H1 (cell line): ENCODE measurements around the gene STRN4. TPM values are rescaled to one million over a fixed set of nuclear protein-coding genes. Genes with fewer than 3 reads are reported as not detected.
A peak's percentile ranks its signal among the peaks of the same experiment; 100 is the strongest.

Experiments
- CTCF ChIA-PET: fragments of 300-600 bp; sonication (Branson Sonifier 250); formaldehyde crosslinking; loops from one replicate; lab custom pipeline; 2021; ENCODE audit not compliant: partially characterized antibody; lab: Charles Lee
- POLR2A ChIA-PET: fragments of 300-600 bp; sonication (Branson Sonifier 250); formaldehyde crosslinking; loops from one replicate; lab custom pipeline; 2021; ENCODE audit warnings: inconsistent platforms; ENCODE audit not compliant: partially characterized antibody; lab: Charles Lee
- DNase-seq, 2 experiments: peaks; one replicate each; pipeline versions ENCODE4 v3.0.0 to v3.0.0-alpha.2; 2010 to 2022; ENCODE audit warnings: low spot score in 2 of 2, low read depth in 1 of 2, mixed read lengths in 1 of 2
- FAIRE-seq: peaks from 2 replicates; lab custom pipeline; 2011; peaks lifted over from hg19 to GRCh38; lab: Jason Lieb, UNC
- H2AFZ ChIP-seq: 2 replicates; pipeline ENCODE4 v1.8.1; 2012; ENCODE audit warnings: low read length, inconsistent platforms
- H2AK5ac ChIP-seq: 2 replicates; pipeline ENCODE4 v1.6.1; 2013; ENCODE audit warnings: low read depth, low read length
- H2BK120ac ChIP-seq: replicated peaks from 2 replicates; pipeline ENCODE3; 2013; ENCODE audit warnings: low read depth, low read length, inconsistent platforms
- H2BK12ac ChIP-seq: 2 replicates; pipeline ENCODE4 v1.6.1; 2013; ENCODE audit warnings: low read depth, low read length
- H2BK15ac ChIP-seq: 2 replicates; pipeline ENCODE4 v1.6.1; 2013; ENCODE audit warnings: low read length
- H2BK20ac ChIP-seq: 2 replicates; pipeline ENCODE4 v1.6.1; 2013; ENCODE audit warnings: low read length
- H2BK5ac ChIP-seq: 2 replicates; pipeline ENCODE4 v1.6.1; 2013; ENCODE audit warnings: low read depth, low read length
- H3K14ac ChIP-seq: 2 replicates; pipeline ENCODE4 v1.6.1; 2013; ENCODE audit warnings: inconsistent platforms; ENCODE audit not compliant: insufficient read length
- H3K18ac ChIP-seq: 2 replicates; pipeline ENCODE4 v1.6.1; 2013; ENCODE audit warnings: low read length; ENCODE audit errors: extremely low read depth
- H3K23ac ChIP-seq: 2 replicates; pipeline ENCODE4 v1.6.1; 2013; ENCODE audit warnings: inconsistent platforms; ENCODE audit not compliant: insufficient read length
- H3K23me2 ChIP-seq: 2 replicates; pipeline ENCODE4 v1.6.1; 2013; ENCODE audit warnings: low read depth, low read length
- H3K27ac ChIP-seq: 2 replicates; pipeline ENCODE4 v1.6.1; 2011; ENCODE audit warnings: low read depth, low read length, inconsistent platforms
- H3K27me3 ChIP-seq, 4 experiments: replicated peaks in 1 of 4; 1 replicate in 1 of 4; 2 replicates in 3 of 4; pipeline versions ENCODE4 v1.6.1 to v1.8.1; 2011 to 2013; ENCODE audit warnings: low read length in 3 of 4, mild to moderate bottlenecking in 3 of 4, inconsistent platforms in 2 of 4, mixed read lengths in 2 of 4, moderate library complexity in 1 of 4; ENCODE audit not compliant: control insufficient read depth in 3 of 4, insufficient read depth in 3 of 4; ENCODE audit errors: extremely low read depth in 1 of 4
- H3K36me3 ChIP-seq, 4 experiments: 2 replicates each; pipeline versions ENCODE4 v1.6.1 to v1.8.1; 2011 to 2013; ENCODE audit warnings: mild to moderate bottlenecking in 4 of 4, low read length in 3 of 4, moderate library complexity in 2 of 4, control low read depth in 1 of 4, inconsistent platforms in 1 of 4; ENCODE audit not compliant: insufficient read depth in 4 of 4, control insufficient read depth in 2 of 4
- H3K4ac ChIP-seq: replicated peaks from 2 replicates; pipeline ENCODE3; 2013; ENCODE audit warnings: low read length, low read depth, mixed read lengths, inconsistent platforms; ENCODE audit not compliant: insufficient read length
- H3K4me1 ChIP-seq, 4 experiments: replicated peaks in 1 of 4; 1 replicate in 1 of 4; 2 replicates in 3 of 4; pipeline versions ENCODE4 v1.6.1 to v1.8.1; 2011 to 2013; ENCODE audit warnings: low read length in 3 of 4, inconsistent platforms in 2 of 4, mixed read lengths in 1 of 4; ENCODE audit not compliant: insufficient read depth in 4 of 4, control insufficient read depth in 3 of 4
- H3K4me2 ChIP-seq, 2 experiments: 2 replicates each; pipeline versions ENCODE4 v1.6.1 to v1.8.1; 2011 to 2013; ENCODE audit warnings: low read depth in 2 of 2, low read length in 2 of 2, control low read depth in 1 of 2, inconsistent platforms in 1 of 2, mild to moderate bottlenecking in 1 of 2; ENCODE audit not compliant: insufficient read depth in 1 of 2
- H3K4me3 ChIP-seq, 4 experiments: fragments of 200-600, 300-600 bp in 1 of 4; sonication (generic), shearing (Covaris generic), sonication (Bioruptor Twin) in 1 of 4; 2 replicates each; pipeline versions ENCODE4 v1.5.1 to v1.8.1; 2011 to 2016; ENCODE audit warnings: low read length in 4 of 4, low read depth in 3 of 4, control low read depth in 2 of 4, inconsistent platforms in 2 of 4, mild to moderate bottlenecking in 2 of 4, mixed read lengths in 1 of 4, moderate library complexity in 1 of 4; ENCODE audit not compliant: insufficient read depth in 2 of 4; ENCODE audit errors: extremely low read depth in 1 of 4
- H3K56ac ChIP-seq: replicated peaks from 2 replicates; pipeline ENCODE3; 2013; ENCODE audit warnings: low read depth, mild to moderate bottlenecking, mixed read lengths, low read length, inconsistent platforms; ENCODE audit not compliant: insufficient read length
- H3K79me1 ChIP-seq: 2 replicates; pipeline ENCODE4 v1.6.1; 2013; ENCODE audit warnings: low read depth, low read length, control low read depth
- H3K79me2 ChIP-seq, 2 experiments: 2 replicates each; pipeline versions ENCODE4 v1.6.1 to v1.8.1; 2012 to 2013; ENCODE audit warnings: low read length in 2 of 2, mild to moderate bottlenecking in 2 of 2, inconsistent platforms in 1 of 2; ENCODE audit not compliant: insufficient read depth in 2 of 2, control insufficient read depth in 1 of 2
- H3K9ac ChIP-seq, 4 experiments: replicated peaks in 1 of 4; 1 replicate in 1 of 4; 2 replicates in 3 of 4; pipeline versions ENCODE4 v1.6.1 to v1.8.1; 2011 to 2013; ENCODE audit warnings: low read depth in 3 of 4, low read length in 3 of 4, control low read depth in 2 of 4, mild to moderate bottlenecking in 2 of 4, moderate library complexity in 2 of 4, inconsistent platforms in 1 of 4; ENCODE audit errors: extremely low read depth in 1 of 4
- H3K9me3 ChIP-seq, 2 experiments: 2 replicates each; pipeline versions ENCODE4 v1.6.1 to v1.8.1; 2012 to 2013; ENCODE audit warnings: mild to moderate bottlenecking in 2 of 2, moderate library complexity in 2 of 2, control low read depth in 1 of 2, inconsistent platforms in 1 of 2, low read depth in 1 of 2, low read length in 1 of 2, mixed read lengths in 1 of 2; ENCODE audit not compliant: insufficient read depth in 2 of 2
- H4K20me1 ChIP-seq, 2 experiments: replicated peaks in 1 of 2; 2 replicates each; pipeline versions ENCODE3 to v1.8.1; 2011 to 2013; ENCODE audit warnings: inconsistent platforms in 2 of 2, low read length in 2 of 2, mild to moderate bottlenecking in 1 of 2; ENCODE audit not compliant: insufficient read depth in 2 of 2, control insufficient read depth in 1 of 2
- H4K5ac ChIP-seq: 2 replicates; pipeline ENCODE4 v1.6.1; 2013; ENCODE audit warnings: low read length, low read depth, mixed read lengths, inconsistent platforms; ENCODE audit not compliant: insufficient read length
- H4K8ac ChIP-seq: 2 replicates; pipeline ENCODE4 v1.8.0; 2013; ENCODE audit warnings: mild to moderate bottlenecking, moderate library complexity, low read length, inconsistent platforms; ENCODE audit not compliant: insufficient read depth; ENCODE audit errors: extremely low read depth
- H4K91ac ChIP-seq: replicated peaks from 2 replicates; pipeline ENCODE3; 2013; ENCODE audit warnings: low read length, mixed read lengths, inconsistent platforms; ENCODE audit not compliant: insufficient read length
- CHD1 ChIP-seq: IDR thresholded peaks from 2 replicates; pipeline ENCODE4 v1.6.1; 2012; ENCODE audit warnings: low read depth, low read length, improper control_type of control experiment
- CTBP2 ChIP-seq: IDR thresholded peaks from 2 replicates; pipeline ENCODE4 v1.7.0; 2011; ENCODE audit warnings: borderline replicate concordance, mild to moderate bottlenecking, moderate library complexity, mixed read lengths, low read length; ENCODE audit not compliant: insufficient read depth, insufficient read length
- SP1 ChIP-seq: IDR thresholded peaks from 2 replicates; pipeline ENCODE4 v1.6.1; 2011; ENCODE audit warnings: low read depth, low read length
- WGBS, 2 experiments: shearing (Covaris generic) in 1 of 2; methylation state at CpG; one replicate each; pipeline versions ENCODE4 v1.1.6 to v1.1.7; 2013 to 2015; ENCODE audit warnings: low lambda C conversion rate in 2 of 2, mixed read lengths in 2 of 2, inconsistent platforms in 1 of 2, low coverage in 1 of 2, missing lambda C conversion rate in 1 of 2; ENCODE audit not compliant: insufficient replicate concordance in 2 of 2, insufficient coverage in 1 of 2, insufficient read length in 1 of 2; ENCODE audit errors: extremely low coverage in 1 of 2, missing lambda C conversion rate in 1 of 2; 5-methylcytosine and 5-hydroxymethylcytosine counted together
- polyA plus RNA-seq, 7 experiments: library from polyadenylated mRNA; depleted of rRNA in 3 of 7; stranded (reverse) in 5 of 7; unstranded in 2 of 7; fragments of >200 nt in 5 of 7; fragments of 200-250 nt in 2 of 7; gene quantifications; 1 replicate in 5 of 7; 2 replicates in 1 of 7; 4 replicates in 1 of 7; pipeline versions ENCODE4 v1.2.1 to v1.2.3, GENCODE V29; 2011 to 2013; ENCODE audit warnings: missing spikeins in 2 of 7, mixed read lengths in 2 of 7
- total RNA-seq: library from RNA; stranded (reverse); fragmentation: NEBNext Ultra II Directional; extraction: Animal tissue kit (Norgen Biotek cat#: 25700); gene quantifications from 2 replicates; pipeline ENCODE4 v1.2.1, GENCODE V29; 2021

The STRN4 gene
- total and polyA plus RNA-seq, 2 of the 8 experiments (the other 6 are each of a cell fraction or from before 2014, with no cell fraction given): 120 to 187 TPM

DNA sequence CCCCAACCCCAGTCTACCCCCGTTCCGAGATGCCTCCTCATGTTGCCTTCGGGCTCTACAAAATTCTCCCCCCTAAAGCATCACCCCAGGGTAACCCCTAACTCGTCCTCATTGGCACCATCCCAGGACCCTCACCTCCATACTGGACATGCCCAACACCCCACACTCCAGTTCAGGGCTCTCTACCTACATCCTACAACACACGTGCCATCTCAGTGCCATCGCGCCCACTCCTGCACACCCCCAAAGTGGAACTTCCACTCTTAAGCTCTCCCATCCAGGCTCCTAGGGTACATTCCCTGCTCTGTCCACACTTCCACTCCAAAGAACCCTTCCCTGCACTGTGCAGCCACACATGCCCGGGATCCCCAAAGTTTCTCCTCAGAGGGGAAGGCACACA lies 1.2 kb downstream of the STRN4 start:
- FAIRE-seq: no peak
- POLR2A ChIA-PET: interaction anchor here (0.8 to 2.1 kb wide), 7 partner anchors 12 to 368 kb away, joined by 3 to 10 read pairs (median 4); partner anchors contain the start of genes SLC1A5 and ZC3H4
- H3K4me1 ChIP-seq: peaks cover 0 to 14% (median 4%) of the 10 kb centered on the region in 4 experiments; a peak in 6 of 7 replicates

More for the DNA sequence above, 1.2 kb downstream of the STRN4 start:
- peaks cover 11% of the 10 kb centered on the region for H3K23me2 ChIP-seq
- H2BK12ac ChIP-seq: 0 out of 2 replicates have a peak overlapping the region, but pooled peaks have one; percentile 7
- 0 out of 2 replicates have a peak overlapping the region, but pooled peaks have one; percentile 81 for H2BK5ac ChIP-seq
- H2BK15ac ChIP-seq: 0 out of 2 replicates have a peak overlapping the region, but pooled peaks have one; percentile 46
- H2AK5ac ChIP-seq: no peak overlapping the region
- H3K4ac ChIP-seq: no peak overlapping the region
- peaks cover 12% of the 10 kb centered on the region for H3K79me1 ChIP-seq
- no peak overlapping the region for H2BK120ac ChIP-seq
- TF ChIP-seq CHD1: no peak
- TF ChIP-seq CTBP2: no peak
- no peak for TF ChIP-seq SP1
- no peak for DNase-seq
- H2AFZ ChIP-seq: no peak overlapping the region
- H4K5ac ChIP-seq: no peak overlapping the region
- H3K23ac ChIP-seq: peak overlapping the region; percentile 2
- H3K79me2 ChIP-seq: peaks cover 46 to 59% of the 10 kb centered on the region in 2 experiments
- no peak overlapping the region for H4K91ac ChIP-seq
- H4K8ac ChIP-seq: no peak overlapping the region
- H3K27ac ChIP-seq: peak overlapping the region; percentile 85
- 43% methylated on average over 8 of the region's 8 CpGs; no CpG with 5 or more reads in 1 of the 2 experiments for WGBS, 2 experiments
- peaks cover 0 to 6% (median 1%) of the 10 kb centered on the region in 4 experiments; a peak in 2 of 8 replicates for H3K36me3 ChIP-seq
- H2BK20ac ChIP-seq: no peak overlapping the region
- CTCF ChIA-PET: interaction anchor here (0.7 to 2.8 kb wide), 3 partner anchors 9 to 95 kb away, joined by 3 to 16 read pairs (median 6); no protein-coding TSS in a partner anchor
- peak overlapping the region; percentile 84 to 97 (median 93) for H3K4me3 ChIP-seq
- peak overlapping the region; percentile 94 to 96 for H3K4me2 ChIP-seq
- no peaks in the 10 kb centered on the region for H3K9me3 ChIP-seq
- H3K14ac ChIP-seq: no peak overlapping the region
- H3K56ac ChIP-seq: peak overlapping the region; percentile 42
- H4K20me1 ChIP-seq: peaks cover 34 to 37% of the 10 kb centered on the region in 2 experiments
- peak overlapping the region; percentile 25; the same call in 1 of the 2 replicates for H3K18ac ChIP-seq
- no peaks in the 10 kb centered on the region for H3K27me3 ChIP-seq
- peak overlapping the region; percentile 50 to 89 (median 85) for H3K9ac ChIP-seq
